ENCODE data around the gene HNRNPA0. TPM values are rescaled to one million over a fixed set of nuclear protein-coding genes. Genes with fewer than 3 reads are reported as not detected.
"Not testable (repeated sequence)": the region's sequence is repeated elsewhere in the genome, so short reads cannot be mapped to it uniquely, and the experiment has no call there.

The HNRNPA0 gene
- polyA plus RNA-seq, 1 donor (not counting 4 experiments of a cell fraction or from before 2014, with no cell fraction given): 11.4 TPM

DNA sequence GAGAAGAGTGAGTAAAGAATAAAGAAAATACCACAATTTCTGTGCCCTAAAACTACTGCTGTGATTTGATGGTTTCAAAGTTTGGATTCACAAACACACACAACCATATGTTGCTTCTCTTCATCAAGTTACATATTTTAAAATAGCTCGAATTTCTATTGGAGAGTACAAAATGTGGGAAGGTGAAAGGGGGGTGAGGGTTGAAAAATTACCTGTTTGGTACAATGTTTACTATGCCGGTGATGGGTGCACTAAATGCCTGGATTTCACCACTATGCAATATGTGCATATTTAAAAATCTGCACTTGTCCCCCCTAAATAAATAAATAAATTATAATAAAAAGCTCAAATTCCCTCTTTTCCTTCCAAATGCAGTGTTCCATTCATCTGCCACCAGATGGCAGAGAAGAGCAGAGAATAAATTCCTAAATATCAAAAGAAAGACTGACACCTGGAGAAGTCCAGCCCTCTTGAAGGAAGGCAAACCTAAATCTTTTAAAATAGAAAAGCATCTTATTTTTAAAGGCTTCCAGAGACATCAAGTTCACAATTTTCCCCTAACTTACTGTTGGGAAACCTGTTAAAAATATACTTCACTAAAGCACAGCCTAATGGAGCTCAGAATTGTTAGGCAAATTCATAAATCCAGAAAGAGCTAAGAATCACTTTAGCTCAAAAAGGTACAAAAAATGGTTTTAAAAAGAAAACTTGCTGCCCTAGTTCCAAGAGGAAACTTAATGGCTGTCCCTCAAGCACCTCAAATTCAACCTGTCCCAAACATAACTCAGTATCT, 24.8 kb upstream of the HNRNPA0 start:
- Histone ChIP-seq H3K9ac (ENCODE audit: control insufficient read depth, extremely low read depth, insufficient read depth, low read length) (no peak overlapping the region), H3K4me3 (ENCODE audit: control insufficient read depth in 2 of 3, extremely low read depth in 1 of 3, insufficient read depth in 2 of 3, low read depth in 1 of 3, low read length in 3 of 3) (no peak overlapping the region), H3K27me3 (ENCODE audit: control insufficient read depth, extremely low read depth, insufficient read depth, low read length) (no peaks in the 10 kb centered on the region), H3K79me2 (ENCODE audit: control insufficient read depth, insufficient read depth, low read length) (no peaks in the 10 kb centered on the region), H3K4me1 (ENCODE audit: control insufficient read depth, extremely low read depth, insufficient read depth, low read length) (no peaks in the 10 kb centered on the region), H3K27ac (ENCODE audit: control insufficient read depth, insufficient read depth, low read length) (no peak overlapping the region), H4K20me1 (ENCODE audit: control insufficient read depth, extremely low read depth, insufficient read depth, low read length) (no peaks in the 10 kb centered on the region), H3K36me3 (ENCODE audit: control insufficient read depth in 2 of 2, extremely low read depth in 1 of 2, insufficient read depth in 2 of 2, low read length in 2 of 2) (no peaks in the 10 kb centered on the region), H3K9me3 (ENCODE audit: control insufficient read depth, low read depth, low read length) (no peaks in the 10 kb centered on the region), H2AFZ (ENCODE audit: control insufficient read depth, low read length) (no peak overlapping the region), H3K4me2 (ENCODE audit: control insufficient read depth, extremely low read depth, insufficient read depth, low read depth, low read length) (no peak overlapping the region), H3K9me1 (ENCODE audit: control insufficient read depth, extremely low read depth, insufficient read depth, low read length) (no peaks in the 10 kb centered on the region)
- FAIRE-seq (no peak), DNase-seq (ENCODE audit: low read depth, low spot score) (no peak)
- dilution Hi-C loops (cut with MboI; ENCODE audit: extremely low pct_ligation_motif_present, low sequenced_read_pairs): no loop called here
- no peak for TF ChIP-seq EZH2 (IDR thresholded peaks at IDR 0.05; ENCODE audit: low read length)
- TF ChIP-seq, protein P1, sequence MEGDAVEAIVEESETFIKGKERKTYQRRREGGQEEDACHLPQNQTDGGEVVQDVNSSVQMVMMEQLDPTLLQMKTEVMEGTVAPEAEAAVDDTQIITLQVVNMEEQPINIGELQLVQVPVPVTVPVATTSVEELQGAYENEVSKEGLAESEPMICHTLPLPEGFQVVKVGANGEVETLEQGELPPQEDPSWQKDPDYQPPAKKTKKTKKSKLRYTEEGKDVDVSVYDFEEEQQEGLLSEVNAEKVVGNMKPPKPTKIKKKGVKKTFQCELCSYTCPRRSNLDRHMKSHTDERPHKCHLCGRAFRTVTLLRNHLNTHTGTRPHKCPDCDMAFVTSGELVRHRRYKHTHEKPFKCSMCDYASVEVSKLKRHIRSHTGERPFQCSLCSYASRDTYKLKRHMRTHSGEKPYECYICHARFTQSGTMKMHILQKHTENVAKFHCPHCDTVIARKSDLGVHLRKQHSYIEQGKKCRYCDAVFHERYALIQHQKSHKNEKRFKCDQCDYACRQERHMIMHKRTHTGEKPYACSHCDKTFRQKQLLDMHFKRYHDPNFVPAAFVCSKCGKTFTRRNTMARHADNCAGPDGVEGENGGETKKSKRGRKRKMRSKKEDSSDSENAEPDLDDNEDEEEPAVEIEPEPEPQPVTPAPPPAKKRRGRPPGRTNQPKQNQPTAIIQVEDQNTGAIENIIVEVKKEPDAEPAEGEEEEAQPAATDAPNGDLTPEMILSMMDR (optimal IDR thresholded peaks at IDR 0.05 in 1 of 3, IDR thresholded peaks at IDR 0.05 in 1 of 3, conservative IDR thresholded peaks at IDR 0.05 in 1 of 3; ENCODE audit: extremely low read depth in 1 of 3, insufficient read depth in 2 of 3, low read length in 3 of 3): peak in 2 of 3 experiments; percentile 44 to 54

GRCh38 chr5:137767937-137768336, 13.8 kb upstream of the HNRNPA0 start:
- DNase-seq (ENCODE audit: low read depth, low spot score); H4K20me1 ChIP-seq (ENCODE audit: control insufficient read depth, extremely low read depth, insufficient read depth, low read length); dilution Hi-C loops (cut with MboI; ENCODE audit: extremely low pct_ligation_motif_present, low sequenced_read_pairs); H3K4me2 ChIP-seq (ENCODE audit: control insufficient read depth, extremely low read depth, insufficient read depth, low read depth, low read length); H3K9me1 ChIP-seq (ENCODE audit: control insufficient read depth, extremely low read depth, insufficient read depth, low read length); H3K27me3 ChIP-seq (ENCODE audit: control insufficient read depth, extremely low read depth, insufficient read depth, low read length); H3K9ac ChIP-seq (ENCODE audit: control insufficient read depth, extremely low read depth, insufficient read depth, low read length); H3K27ac ChIP-seq (ENCODE audit: control insufficient read depth, insufficient read depth, low read length); FAIRE-seq; H3K4me3 ChIP-seq (ENCODE audit: control insufficient read depth in 2 of 3, extremely low read depth in 1 of 3, insufficient read depth in 2 of 3, low read depth in 1 of 3, low read length in 3 of 3); H2AFZ ChIP-seq (ENCODE audit: control insufficient read depth, low read length); H3K9me3 ChIP-seq (ENCODE audit: control insufficient read depth, low read depth, low read length); H3K4me1 ChIP-seq (ENCODE audit: control insufficient read depth, extremely low read depth, insufficient read depth, low read length); H3K79me2 ChIP-seq (ENCODE audit: control insufficient read depth, insufficient read depth, low read length); H3K36me3 ChIP-seq (ENCODE audit: control insufficient read depth in 2 of 2, extremely low read depth in 1 of 2, insufficient read depth in 2 of 2, low read length in 2 of 2): not testable (repeated sequence)

All from keratinocyte (primary cell).